ENCODE data around the gene AGXT.

DNA sequence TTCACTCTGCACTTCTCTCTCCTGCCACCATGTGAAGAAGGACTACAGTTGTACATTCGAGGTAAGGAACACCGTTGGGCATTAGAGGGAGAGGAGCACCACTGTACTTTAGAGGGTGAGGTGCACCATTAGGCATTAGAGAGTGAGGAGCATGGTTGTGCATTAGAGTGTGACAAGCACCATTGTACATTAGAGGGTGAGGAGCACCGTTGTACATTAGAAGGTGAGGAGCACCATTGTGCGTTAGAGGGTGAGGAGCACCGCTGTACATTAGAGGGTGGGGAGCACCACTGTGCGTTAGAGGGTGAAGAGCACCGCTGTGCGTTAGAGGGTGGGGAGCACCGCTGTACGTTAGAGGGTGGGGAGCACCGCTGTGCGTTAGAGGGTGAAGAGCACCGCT lies 20.8 kb upstream of the AGXT start:
- TF ChIP-seq EZH2phosphoT487 (IDR thresholded peaks at IDR 0.05; ENCODE audit: borderline replicate concordance) (no peak), POLR2AphosphoS5 (IDR thresholded peaks at IDR 0.05; ENCODE audit: low read depth, low read length) (no peak), SRF (IDR thresholded peaks at IDR 0.05; ENCODE audit: low read depth) (no peak), RAD21 (IDR thresholded peaks at IDR 0.05; ENCODE audit: low read depth) (no peak), POLR2A (IDR thresholded peaks at IDR 0.05; ENCODE audit: borderline replicate concordance, extremely low read depth, insufficient read depth, insufficient read length) (no peak), YY1 (IDR thresholded peaks at IDR 0.05; ENCODE audit: extremely low read depth, insufficient replicate concordance, low read depth, low read length) (no peak), CEBPB (IDR thresholded peaks at IDR 0.05; ENCODE audit: low read depth) (no peak)
- TF ChIP-seq, protein P1, sequence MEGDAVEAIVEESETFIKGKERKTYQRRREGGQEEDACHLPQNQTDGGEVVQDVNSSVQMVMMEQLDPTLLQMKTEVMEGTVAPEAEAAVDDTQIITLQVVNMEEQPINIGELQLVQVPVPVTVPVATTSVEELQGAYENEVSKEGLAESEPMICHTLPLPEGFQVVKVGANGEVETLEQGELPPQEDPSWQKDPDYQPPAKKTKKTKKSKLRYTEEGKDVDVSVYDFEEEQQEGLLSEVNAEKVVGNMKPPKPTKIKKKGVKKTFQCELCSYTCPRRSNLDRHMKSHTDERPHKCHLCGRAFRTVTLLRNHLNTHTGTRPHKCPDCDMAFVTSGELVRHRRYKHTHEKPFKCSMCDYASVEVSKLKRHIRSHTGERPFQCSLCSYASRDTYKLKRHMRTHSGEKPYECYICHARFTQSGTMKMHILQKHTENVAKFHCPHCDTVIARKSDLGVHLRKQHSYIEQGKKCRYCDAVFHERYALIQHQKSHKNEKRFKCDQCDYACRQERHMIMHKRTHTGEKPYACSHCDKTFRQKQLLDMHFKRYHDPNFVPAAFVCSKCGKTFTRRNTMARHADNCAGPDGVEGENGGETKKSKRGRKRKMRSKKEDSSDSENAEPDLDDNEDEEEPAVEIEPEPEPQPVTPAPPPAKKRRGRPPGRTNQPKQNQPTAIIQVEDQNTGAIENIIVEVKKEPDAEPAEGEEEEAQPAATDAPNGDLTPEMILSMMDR (IDR thresholded peaks at IDR 0.05 in 2 of 3, conservative IDR thresholded peaks at IDR 0.05 in 1 of 3; ENCODE audit: borderline replicate concordance in 1 of 3, insufficient read depth in 1 of 3, low read depth in 2 of 3, low read length in 2 of 3): no peak
- TF ChIP-seq, protein P2, sequence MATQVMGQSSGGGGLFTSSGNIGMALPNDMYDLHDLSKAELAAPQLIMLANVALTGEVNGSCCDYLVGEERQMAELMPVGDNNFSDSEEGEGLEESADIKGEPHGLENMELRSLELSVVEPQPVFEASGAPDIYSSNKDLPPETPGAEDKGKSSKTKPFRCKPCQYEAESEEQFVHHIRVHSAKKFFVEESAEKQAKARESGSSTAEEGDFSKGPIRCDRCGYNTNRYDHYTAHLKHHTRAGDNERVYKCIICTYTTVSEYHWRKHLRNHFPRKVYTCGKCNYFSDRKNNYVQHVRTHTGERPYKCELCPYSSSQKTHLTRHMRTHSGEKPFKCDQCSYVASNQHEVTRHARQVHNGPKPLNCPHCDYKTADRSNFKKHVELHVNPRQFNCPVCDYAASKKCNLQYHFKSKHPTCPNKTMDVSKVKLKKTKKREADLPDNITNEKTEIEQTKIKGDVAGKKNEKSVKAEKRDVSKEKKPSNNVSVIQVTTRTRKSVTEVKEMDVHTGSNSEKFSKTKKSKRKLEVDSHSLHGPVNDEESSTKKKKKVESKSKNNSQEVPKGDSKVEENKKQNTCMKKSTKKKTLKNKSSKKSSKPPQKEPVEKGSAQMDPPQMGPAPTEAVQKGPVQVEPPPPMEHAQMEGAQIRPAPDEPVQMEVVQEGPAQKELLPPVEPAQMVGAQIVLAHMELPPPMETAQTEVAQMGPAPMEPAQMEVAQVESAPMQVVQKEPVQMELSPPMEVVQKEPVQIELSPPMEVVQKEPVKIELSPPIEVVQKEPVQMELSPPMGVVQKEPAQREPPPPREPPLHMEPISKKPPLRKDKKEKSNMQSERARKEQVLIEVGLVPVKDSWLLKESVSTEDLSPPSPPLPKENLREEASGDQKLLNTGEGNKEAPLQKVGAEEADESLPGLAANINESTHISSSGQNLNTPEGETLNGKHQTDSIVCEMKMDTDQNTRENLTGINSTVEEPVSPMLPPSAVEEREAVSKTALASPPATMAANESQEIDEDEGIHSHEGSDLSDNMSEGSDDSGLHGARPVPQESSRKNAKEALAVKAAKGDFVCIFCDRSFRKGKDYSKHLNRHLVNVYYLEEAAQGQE (IDR thresholded peaks at IDR 0.05; ENCODE audit: low read depth): no peak
- TF ChIP-seq, protein P3, sequence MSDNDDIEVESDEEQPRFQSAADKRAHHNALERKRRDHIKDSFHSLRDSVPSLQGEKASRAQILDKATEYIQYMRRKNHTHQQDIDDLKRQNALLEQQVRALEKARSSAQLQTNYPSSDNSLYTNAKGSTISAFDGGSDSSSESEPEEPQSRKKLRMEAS (IDR thresholded peaks at IDR 0.05): no peak
